LNCAP (cell line): ENCODE results near the gene ARSD.

Experiments used
- TF ChIP-seq, protein P1 (sequence below): fragments of 450-650 bp; IDR thresholded peaks from 2 replicates; pipeline ENCODE4 v1.5.1; 2017; ENCODE audit warnings: mild to moderate bottlenecking

The ARSD gene

DNA sequence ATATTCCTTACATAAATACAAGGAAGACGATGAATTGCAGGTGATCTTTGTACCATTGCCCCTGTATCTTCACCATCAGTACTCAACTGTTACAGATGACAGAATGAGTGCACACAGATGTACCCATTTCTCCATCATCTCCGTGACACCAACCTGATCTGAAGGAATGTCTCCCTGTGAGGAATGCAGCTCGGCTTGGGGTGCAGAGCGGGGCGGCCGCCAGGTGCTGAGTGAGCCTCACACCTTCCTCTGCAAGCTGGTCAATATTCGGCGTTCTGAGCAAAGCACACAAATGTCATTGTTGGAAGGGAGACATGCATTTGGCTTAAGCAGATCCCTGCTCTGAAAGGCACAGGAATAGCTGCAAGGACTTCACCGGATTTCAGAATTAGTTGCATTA, 7.4 kb downstream of the ARSD start:
- TF ChIP-seq, protein P1, sequence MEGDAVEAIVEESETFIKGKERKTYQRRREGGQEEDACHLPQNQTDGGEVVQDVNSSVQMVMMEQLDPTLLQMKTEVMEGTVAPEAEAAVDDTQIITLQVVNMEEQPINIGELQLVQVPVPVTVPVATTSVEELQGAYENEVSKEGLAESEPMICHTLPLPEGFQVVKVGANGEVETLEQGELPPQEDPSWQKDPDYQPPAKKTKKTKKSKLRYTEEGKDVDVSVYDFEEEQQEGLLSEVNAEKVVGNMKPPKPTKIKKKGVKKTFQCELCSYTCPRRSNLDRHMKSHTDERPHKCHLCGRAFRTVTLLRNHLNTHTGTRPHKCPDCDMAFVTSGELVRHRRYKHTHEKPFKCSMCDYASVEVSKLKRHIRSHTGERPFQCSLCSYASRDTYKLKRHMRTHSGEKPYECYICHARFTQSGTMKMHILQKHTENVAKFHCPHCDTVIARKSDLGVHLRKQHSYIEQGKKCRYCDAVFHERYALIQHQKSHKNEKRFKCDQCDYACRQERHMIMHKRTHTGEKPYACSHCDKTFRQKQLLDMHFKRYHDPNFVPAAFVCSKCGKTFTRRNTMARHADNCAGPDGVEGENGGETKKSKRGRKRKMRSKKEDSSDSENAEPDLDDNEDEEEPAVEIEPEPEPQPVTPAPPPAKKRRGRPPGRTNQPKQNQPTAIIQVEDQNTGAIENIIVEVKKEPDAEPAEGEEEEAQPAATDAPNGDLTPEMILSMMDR, result no peak

DNA sequence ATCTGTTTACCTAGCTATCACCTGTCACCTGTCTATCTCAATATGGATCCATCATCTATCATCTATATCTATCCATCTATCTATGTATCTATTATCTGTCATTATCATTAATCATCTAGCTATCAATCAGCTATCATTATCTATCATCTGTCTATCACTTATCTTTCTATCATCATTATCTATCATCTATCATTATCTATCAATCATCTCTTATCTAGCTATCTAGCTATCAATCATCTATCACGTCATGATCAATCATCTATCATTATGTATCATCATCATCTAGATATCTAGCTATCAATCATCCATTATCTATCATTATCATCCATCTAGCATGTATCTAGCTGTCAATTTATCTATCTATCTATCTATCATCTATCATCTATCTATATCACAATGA, 7.9 kb downstream of the ARSD start:
- TF ChIP-seq, protein P1, result no peak

DNA sequence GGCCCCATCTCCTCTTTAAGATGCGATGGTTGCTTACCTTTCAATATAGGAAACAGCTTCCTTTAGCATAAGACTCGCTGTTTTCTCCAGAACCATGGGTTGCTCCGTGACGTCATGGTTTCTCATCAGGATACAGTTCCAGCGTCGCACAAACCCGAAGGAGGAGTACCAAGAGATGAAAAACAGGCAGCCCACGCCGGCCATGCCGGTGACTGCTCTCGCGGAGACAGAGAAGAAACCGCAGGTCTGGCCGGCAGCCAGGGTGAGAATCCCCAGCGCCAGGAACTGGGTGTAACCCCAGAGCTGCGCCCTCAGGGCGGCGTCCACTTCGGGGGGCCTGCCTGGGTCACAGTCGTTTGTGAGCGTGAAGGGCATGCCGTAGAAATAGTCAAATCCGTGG, 11.4 kb downstream of the ARSD start:
- TF ChIP-seq, protein P1, result no peak

DNA sequence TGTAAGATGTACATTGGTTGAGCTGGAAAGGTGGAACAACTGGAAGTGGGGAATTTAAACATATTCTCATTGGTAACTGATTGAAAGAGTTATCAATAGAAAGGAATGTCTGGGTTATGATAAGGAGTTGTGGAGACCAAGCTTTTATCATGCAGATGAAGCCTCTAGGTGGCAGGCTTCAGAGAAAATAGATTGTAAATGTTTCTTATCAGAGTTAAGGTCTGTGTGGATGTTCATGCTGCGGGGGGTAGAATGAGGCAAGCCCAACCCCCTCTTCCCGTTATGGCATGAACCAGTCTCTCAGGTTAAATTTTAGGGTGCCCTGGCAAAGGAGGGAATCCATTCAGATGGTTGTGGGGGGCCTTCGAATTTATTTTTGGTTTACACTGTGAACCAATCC, 16.0 kb downstream of the ARSD start:
- TF ChIP-seq, protein P1, result peak; percentile 23; the same call in 1 of the 2 replicates

DNA sequence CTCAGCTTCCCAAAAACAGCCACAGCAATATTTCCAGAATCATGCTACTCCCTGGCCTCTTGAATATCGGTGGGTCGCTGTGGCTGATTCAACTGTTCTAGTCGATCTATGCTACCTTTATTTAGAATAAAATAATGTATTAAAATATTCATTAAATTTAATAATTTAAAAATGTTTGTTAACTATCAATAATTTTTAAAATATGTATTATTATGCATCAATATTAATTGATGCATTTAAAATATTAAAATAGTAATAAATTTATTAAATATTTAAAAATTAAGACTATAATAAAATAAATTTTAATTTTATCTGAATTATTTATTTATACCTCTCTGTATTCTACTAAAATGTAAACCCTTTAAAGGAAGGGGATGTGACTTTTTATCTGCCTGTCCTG, 19.0 kb downstream of the ARSD start:
- TF ChIP-seq, protein P1, result no peak

DNA sequence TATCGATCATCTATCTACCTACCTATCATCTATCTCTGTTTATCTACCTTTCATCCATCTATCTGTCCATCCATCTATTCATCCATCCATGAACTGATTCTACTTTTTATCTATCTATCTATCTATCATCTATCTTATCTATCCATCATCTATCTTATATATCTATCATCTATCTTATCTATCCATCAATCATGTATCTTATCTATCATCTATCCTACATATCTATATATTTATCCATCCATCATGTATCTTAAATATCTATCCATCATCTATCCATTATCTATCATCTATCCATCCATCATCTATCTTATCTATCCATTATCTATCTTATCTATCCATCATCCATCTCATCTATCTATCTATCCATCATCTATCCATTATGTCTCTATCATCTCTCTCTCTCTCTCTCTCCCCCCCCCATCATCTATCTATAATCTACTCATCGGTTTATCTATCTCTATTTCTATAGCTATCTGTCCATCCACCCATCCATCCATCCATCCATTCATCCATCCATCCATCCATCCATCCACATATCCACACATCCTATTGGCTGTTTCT, 20.9 kb downstream of the ARSD start:
- TF ChIP-seq, protein P1, result no peak

DNA sequence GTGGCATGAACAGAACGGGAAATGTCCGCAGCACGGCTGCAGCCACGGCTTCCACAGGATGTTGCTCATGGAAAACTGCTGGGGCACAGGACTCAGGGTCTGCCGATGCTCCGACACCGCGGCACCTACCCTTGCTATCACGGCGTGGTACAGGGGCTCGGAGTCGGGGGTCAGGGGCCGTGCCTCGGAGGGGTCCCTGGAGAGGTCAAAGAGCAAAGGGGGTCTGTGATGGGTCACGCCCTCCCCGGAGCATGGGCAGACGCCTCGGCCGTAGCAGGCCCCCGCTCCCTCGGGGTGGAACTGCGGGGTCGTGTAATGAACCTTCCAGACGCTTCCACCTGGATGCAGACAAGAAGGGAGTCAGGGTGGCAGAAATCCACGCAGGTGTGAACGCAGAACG, 21.8 kb downstream of the ARSD start:
- TF ChIP-seq, protein P1, result no peak

DNA sequence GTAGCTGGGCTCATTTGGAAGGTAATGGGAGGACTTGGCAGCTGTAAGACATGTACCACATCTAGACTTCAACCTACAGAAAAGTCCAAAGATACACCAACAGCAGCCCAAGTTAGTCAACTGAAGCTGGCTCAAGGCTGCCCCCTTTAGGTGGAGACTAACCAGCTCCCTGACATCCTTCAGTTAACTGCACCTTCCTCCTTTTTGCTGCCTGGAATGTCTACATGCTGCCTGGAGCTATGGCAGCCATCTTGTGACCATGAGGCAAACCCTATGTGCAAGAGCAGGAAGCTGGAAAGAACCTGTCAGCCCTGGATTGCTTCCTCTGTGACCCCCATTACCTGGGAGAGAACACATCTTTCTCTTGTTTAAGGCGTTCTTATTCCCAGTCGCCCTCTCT, 25.8 kb downstream of the ARSD start:
- TF ChIP-seq, protein P1, result no peak
